ENCODE results near the gene MAMDC4.
A peak's percentile ranks its signal among the peaks of the same experiment; 100 is the strongest.
"Not testable (repeated sequence)": the region's sequence is repeated elsewhere in the genome, so short reads cannot be mapped to it uniquely, and the experiment has no call there.

Gene MAMDC4

DNA sequence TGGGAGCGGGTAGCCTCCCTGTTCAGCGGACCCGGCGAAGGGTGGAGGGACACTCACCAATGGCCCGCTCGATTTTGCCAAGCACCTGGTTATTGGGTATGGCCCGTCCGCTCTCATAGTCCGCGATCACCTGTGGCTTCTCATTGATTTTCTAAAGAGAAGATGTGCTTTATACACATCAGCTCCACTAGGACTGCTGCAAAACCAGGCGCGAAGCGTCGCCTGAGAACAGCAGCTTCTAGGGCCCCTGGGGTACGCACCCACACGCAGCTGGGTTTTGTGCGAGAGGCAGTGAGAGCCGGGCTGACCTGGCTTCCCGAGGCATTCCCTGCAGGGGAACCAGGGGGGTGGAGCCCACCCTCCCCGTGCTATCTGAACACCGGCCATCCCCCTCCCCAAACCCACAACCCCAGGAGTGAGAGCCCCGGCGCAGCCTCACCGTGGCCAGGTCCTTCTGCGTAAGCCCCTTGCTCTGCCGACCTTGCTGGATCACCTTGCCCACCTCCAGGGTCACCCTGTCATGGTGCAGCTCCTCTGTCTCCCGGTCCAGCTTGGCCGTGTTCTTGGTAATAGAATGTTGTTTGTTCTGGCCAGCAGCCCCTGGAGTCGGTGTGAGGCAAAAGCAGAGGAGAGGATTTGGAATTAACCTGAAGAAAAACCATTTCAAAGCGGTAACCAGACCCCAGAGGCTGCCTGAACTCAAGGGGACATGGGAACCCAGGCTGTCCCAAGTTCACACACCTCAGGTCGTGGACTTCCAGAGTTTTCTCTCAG lies 10.9 kb downstream of the MAMDC4 start:
- DNase-seq (ENCODE audit: low spot score): no peak

GRCh38 chr9:136863623-136864273 lies 11.6 kb downstream of the MAMDC4 start:
- DNase-seq (ENCODE audit: low spot score): no peak

DNA sequence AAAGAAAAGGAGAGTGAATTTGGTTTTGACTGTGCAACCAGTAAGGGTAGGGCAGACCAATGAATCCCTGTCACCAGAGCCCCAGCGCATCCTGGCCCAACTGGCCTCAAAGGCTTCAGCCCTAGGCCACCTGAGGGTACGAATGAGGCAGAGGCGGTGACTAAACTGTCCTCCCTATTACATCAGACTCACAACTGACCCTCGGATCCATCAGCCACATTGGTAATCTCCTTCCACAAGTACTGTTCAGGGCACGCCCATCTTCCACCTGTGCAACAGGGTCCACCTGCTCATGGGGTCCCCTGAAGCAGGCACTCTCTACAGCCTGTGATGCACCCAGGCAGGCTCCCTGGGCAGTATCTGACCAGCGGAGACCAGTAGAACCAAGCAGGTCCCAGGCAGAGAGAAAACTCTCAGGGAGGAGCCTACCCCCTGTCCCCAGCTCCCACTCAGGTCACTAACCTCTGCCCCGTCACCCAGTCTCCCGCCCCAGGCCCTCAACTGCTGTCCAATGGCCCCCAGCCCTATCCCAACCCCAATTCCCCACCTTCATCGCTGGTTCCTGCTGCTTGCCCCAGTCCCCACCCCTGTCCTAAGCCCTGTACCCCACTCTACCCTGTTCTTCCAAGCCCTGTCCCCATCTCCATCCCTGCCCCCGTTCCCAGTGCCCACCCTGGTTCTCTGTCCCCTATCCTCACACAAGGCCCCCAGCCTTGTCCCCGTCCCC lies 13.1 kb downstream of the MAMDC4 start:
- no peak for DNase-seq (ENCODE audit: low spot score)

- DNase-seq (ENCODE audit: low spot score): no peak
Observed at GRCh38 chr9:136865768-136866103, 13.6 kb downstream of the MAMDC4 start.

GRCh38 chr9:136866898-136867421 lies 14.8 kb downstream of the MAMDC4 start:
- not testable (repeated sequence) for DNase-seq (ENCODE audit: low spot score)

DNA sequence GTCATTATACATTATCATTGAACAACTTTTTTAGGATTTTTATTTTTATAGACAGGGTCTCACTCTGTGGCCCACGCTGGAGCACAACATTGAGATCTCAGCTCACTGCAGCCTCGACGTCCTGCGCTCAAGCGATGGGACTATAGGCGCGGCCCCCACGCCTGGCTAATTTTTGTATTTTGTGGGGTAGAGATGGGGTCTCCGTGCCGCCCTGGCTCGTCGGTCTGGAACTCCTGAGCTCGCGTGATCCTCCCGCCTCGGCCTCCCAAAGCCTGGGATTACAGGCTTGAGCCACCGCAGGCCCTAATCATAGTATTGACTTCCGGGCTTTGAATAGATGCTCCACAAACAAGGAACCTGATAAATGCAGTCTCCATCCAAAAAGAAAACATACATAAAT lies 15.3 kb downstream of the MAMDC4 start:
- no peak for DNase-seq (ENCODE audit: low spot score)

- DNase-seq (ENCODE audit: low spot score): no peak
Observed at GRCh38 chr9:136867917-136868316, 15.8 kb downstream of the MAMDC4 start.

DNA sequence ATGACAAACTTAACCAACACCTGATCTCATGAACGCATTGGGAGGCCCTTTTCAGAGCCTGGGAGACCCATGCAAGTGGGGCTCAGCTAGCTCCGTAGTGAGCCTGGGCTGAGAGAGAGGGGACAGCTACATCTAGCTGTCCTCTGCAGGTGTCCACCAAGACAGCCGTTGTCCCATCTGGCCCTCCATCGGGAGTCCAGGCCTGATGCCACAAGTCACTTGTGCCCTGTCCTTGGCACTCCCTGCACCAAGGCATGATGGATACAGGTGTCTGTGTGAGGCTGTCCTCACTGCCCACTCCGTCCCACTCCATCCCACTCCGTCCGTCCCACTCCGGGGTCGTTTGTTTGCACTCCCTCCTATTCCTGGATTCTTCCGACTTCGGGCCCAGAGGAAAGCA lies 16.5 kb downstream of the MAMDC4 start:
- DNase-seq (ENCODE audit: low spot score): no peak

DNA sequence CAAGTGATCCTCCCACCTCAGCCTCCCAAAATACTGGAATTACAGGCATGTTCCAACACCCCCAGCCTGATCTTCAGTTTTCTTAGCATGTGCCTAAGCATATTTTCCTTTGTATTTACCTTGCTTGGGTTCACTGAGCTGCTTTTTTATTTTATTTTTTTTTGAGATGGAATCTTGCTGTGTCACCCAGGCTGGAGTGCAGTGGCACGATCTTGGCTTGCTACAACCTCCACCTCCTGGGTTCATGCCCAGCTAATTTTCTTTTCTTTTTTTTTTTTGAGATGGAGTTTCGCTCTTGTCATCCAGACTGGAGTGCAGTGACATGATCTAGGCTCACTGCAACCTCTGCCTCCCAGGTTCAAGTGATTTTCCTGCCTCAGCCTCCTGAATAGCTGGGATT lies 17.5 kb downstream of the MAMDC4 start:
- DNase-seq (ENCODE audit: low spot score): not testable (repeated sequence)

GRCh38 chr9:136875155-136875554 lies 23.0 kb downstream of the MAMDC4 start:
- no peak for DNase-seq (ENCODE audit: low spot score)

- no peak for DNase-seq (ENCODE audit: low spot score)
Observed at GRCh38 chr9:136876476-136876875, 24.3 kb downstream of the MAMDC4 start.

- no peak for DNase-seq (ENCODE audit: low spot score)
Observed at GRCh38 chr9:136880651-136881050, 28.5 kb downstream of the MAMDC4 start.

DNA sequence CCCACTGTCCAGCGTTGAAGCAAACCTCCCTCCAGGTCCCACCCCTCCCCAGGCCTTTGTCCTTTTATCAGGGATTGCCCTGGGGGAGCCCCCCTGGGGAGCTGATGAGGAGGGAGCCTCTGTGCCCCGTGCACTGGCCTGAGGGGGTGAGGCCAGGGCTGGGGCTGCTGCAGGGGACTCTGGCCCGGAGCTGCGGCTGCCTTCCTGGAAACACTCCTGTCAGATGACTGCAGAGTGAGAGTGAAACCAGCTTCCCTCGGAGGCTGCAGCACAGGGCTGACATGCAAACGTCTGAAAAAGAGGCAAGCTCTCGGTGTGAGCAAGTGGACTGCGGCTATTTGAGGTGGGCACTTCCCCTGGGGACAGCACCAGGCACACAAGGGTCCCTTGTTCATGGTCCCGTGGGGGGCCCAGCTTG lies 29.6 kb downstream of the MAMDC4 start:
- no peak for DNase-seq (ENCODE audit: low spot score)

- peak; percentile 55 for DNase-seq (ENCODE audit: low spot score)
Observed at GRCh38 chr9:136882109-136882946, 30.2 kb downstream of the MAMDC4 start.

DNA sequence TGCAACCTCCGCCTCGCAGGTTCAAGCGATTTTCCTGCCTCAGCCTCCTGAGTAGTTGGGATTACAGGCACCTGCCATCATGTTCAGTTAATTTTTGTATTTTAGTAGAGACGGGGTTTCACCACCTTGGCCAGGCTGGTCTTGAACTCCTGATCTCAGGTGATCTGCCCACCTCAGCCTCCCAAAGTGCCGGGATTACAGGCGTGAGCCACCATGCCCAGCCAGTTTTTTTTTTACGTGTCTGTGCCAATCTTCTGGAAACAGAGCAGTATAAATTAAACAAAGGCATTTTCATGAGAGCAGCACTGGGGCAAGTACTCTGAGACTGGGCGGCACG lies 30.8 kb downstream of the MAMDC4 start:
- not testable (repeated sequence) for DNase-seq (ENCODE audit: low spot score)

GRCh38 chr9:136883670-136884069 lies 31.5 kb downstream of the MAMDC4 start:
- DNase-seq (ENCODE audit: low spot score): not testable (repeated sequence)

GRCh38 chr9:136885950-136886578 lies 33.9 kb downstream of the MAMDC4 start, which contains the start of gene TRAF2:
TRAF2 (plus strand) TSS chr9:136886516; CDS start chr9:136898741, 12,225 bp downstream.
- peak; percentile 99 for DNase-seq (ENCODE audit: low spot score)

DNA sequence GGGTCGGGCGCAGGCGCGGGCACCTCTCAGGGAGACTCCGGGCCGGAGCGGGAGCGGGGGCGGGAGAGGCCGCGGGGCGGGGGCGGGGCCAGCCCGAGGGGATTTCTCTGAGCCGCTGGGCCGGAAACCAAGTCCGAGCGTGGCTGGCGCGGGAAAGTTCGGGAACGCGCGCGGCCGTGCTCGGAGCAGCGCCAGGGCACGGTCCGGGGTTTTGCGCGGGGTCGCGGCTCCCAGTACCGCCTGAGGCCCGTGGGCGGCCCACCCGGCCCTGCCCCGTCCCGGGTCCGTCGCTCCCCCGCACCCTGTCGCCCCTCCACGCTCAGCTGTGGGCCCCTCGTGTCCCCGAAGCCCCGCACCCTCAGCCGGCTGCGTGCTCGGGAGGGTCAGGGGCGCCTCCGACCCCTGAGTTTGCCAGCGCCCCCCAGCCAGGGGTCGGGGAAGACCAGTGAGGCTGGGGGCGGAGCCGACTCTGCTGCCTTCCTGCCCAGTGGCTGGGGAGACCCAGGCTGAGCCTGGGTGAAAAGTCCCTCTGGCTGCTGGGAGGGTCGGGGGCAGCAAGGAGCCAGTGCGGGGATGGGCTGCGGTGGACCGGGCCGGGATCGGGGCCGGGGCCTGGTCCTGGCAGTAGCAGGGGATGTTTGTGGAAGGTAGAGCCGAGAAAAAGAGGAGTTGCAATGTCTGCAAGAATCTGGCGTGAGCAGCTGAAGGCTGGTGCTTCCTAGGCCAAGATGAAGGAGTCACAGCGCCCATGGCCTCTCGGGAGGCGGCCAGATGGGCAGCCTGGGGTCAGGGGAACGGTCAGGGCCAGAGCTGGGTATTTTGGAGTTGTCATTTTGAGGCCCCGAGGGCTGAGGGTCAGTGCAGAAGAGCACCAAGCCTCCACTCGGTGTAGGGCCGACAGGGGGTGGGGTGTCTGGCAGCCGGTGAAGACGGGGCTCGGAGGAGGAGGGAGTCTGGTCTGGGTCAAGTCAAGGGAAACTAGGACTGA lies 34.8 kb downstream of the MAMDC4 start:
- DNase-seq (ENCODE audit: low spot score): peak; percentile 21

DNA sequence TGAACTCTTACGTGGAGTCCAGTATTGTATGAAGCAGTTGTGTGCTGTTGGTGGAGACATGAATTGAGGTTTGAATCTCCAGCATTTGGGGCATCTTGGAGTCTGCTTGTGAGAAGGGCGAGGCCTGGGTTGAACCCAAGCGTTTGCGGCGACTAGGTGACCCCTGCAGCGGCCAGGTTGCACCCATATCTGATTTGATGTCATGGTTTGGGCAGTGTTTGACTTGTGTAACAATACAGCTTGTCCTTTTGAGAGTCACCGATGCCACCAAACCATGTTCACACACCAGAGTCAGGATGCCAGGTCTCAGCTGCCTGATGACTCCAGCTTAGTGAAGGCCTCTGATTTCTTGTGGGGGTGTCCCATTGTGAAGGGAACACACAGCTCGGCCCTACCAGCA lies 36.3 kb downstream of the MAMDC4 start:
- no peak for DNase-seq (ENCODE audit: low spot score)

GRCh38 chr9:136889858-136890257 lies 37.7 kb downstream of the MAMDC4 start:
- DNase-seq (ENCODE audit: low spot score): no peak

Measured in kidney capillary endothelial cell (primary cell).